Natural killer cell (primary cell): Measurements from ENCODE around the gene OLFM1. TPM values are rescaled to one million over a fixed set of nuclear protein-coding genes. Genes with fewer than 3 reads are reported as not detected.

Source experiments
- ATAC-seq, 3 donors: fragments of 150-1000 bp in 2 of 3; fragments of 200-7000 bp in 1 of 3; cut with Tn5 transposase; 1 replicate in 1 of 3; 2 replicates in 2 of 3; pipeline ENCODE4 v1.10.0; 2021; ENCODE audit warnings: mild to moderate bottlenecking in 2 of 3, moderate library complexity in 2 of 3
- DNase-seq, 2 donors: peaks; one replicate each; pipeline versions ENCODE4 v3.0.0 to v3.0.0-alpha.2; 2013 to 2021; ENCODE audit warnings: mixed read lengths in 1 of 2
- H3K27ac ChIP-seq: one replicate; pipeline ENCODE4 v1.5.1; 2013; ENCODE audit warnings: mild to moderate bottlenecking, low read length
- H3K27me3 ChIP-seq: one replicate; pipeline ENCODE4 v1.6.1; 2013; ENCODE audit warnings: low read length; ENCODE audit not compliant: control insufficient read depth, insufficient read depth
- H3K36me3 ChIP-seq: one replicate; pipeline ENCODE4 v1.6.1; 2013; ENCODE audit warnings: low read length; ENCODE audit not compliant: control insufficient read depth, insufficient read depth
- H3K4me1 ChIP-seq: one replicate; pipeline ENCODE4 v1.6.1; 2013; ENCODE audit warnings: low read length; ENCODE audit not compliant: control insufficient read depth, insufficient read depth
- H3K4me3 ChIP-seq: one replicate; pipeline ENCODE4 v1.5.1; 2013; ENCODE audit warnings: low read length
- H3K9me3 ChIP-seq: one replicate; pipeline ENCODE4 v1.6.1; 2013; ENCODE audit warnings: low read length; ENCODE audit not compliant: control insufficient read depth, insufficient read depth
- H3K27ac Mint-ChIP-seq, 2 donors: one replicate each; pipeline ENCODE4 v1.8.0; 2022; ENCODE audit warnings: mild to moderate bottlenecking in 2 of 2, mixed read lengths in 2 of 2, moderate library complexity in 1 of 2
- H3K27me3 Mint-ChIP-seq, 2 donors: one replicate each; pipeline ENCODE4 v1.8.0; 2022; ENCODE audit warnings: low read depth in 2 of 2, mixed read lengths in 2 of 2
- H3K36me3 Mint-ChIP-seq: one replicate; pipeline ENCODE4 v1.8.0; 2022; ENCODE audit warnings: mixed read lengths
- H3K4me1 Mint-ChIP-seq, 2 donors: one replicate each; pipeline ENCODE4 v1.8.0; 2022; ENCODE audit warnings: mixed read lengths in 2 of 2
- H3K4me3 Mint-ChIP-seq: one replicate; pipeline ENCODE4 v1.8.0; 2022; ENCODE audit warnings: mild to moderate bottlenecking, moderate library complexity, mixed read lengths
- H3K9me3 Mint-ChIP-seq, 2 donors: one replicate each; pipeline ENCODE4 v1.8.0; 2022; ENCODE audit warnings: mixed read lengths in 2 of 2
- WGBS: methylation state at CpG from one replicate; pipeline ENCODE4 v1.1.7; 2013; ENCODE audit warnings: missing lambda C conversion rate; ENCODE audit not compliant: insufficient coverage; 5-methylcytosine and 5-hydroxymethylcytosine counted together
- intact Hi-C: fragments of 100-400 bp; cut with micrococcal nuclease; formaldehyde crosslinking; loops from one replicate; pipeline ENCODE4 v1.14.2; 2022
- total RNA-seq, 4 donors: library from RNA; stranded (reverse); fragments of 120-200 nt in 1 of 4; gene quantifications; one replicate each; pipeline versions ENCODE4 v1.2.3 to v1.2.4, GENCODE V29; 2013 to 2022
- TF ChIP-seq, protein P1 (sequence below): fragments of 200-600 bp; IDR thresholded peaks from one replicate; pipeline ENCODE4 v1.8.0; 2022; ENCODE audit warnings: antibody characterized with exemption

OLFM1 gene
- total RNA-seq, 3 donors from 2014 or later (not counting 1 experiment from before 2014, with no cell fraction given) = 0.18 TPM; not detected in 2

DNA sequence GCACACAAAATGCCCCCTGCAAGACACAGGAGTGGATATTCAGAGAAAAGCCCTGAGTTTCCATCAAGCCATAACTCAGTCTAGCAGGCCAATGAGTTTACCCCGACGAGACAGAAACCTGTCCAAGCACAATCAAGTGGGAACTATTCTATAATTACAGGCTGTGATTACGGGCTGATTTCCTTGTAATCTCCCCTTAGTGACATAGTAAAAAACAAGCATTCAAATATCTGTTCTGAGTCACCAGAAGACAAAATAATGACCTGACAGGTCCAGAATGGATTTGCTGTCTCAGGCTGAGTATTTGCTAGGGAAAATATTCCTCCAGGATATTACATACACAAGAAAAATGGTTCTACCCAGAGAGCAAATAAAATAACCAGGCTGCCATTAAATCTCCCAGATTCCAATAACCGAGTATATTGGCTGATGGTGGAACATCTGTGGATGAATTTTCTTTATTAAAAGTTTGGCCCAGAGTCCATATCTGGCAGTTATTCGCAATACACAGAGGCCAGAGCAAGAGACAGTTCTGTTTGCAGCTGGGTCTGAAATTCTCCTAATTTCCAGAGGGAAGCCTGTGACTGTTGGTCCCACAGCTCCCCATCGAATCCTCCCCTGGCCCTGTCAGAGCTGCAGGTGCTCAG is 35.8 kb downstream of the OLFM1 start:
- Histone ChIP-seq H3K27ac (no peak overlapping the region), H3K27me3 (no peaks in the 10 kb centered on the region), H3K36me3 (no peaks in the 10 kb centered on the region), H3K4me1 (no peaks in the 10 kb centered on the region), H3K4me3 (no peak overlapping the region), H3K9me3 (no peaks in the 10 kb centered on the region)
- Mint-ChIP-seq H3K27me3 (peaks cover 0 to 3% of the 10 kb centered on the region in 2 donors), H3K36me3 (no peaks in the 10 kb centered on the region), H3K9me3 (no peaks in the 10 kb centered on the region), H3K27ac (no peak overlapping the region), H3K4me1 (no peaks in the 10 kb centered on the region), H3K4me3 (no peak overlapping the region)
- no peak for ATAC-seq
- intact Hi-C loops = no loop called here
- TF ChIP-seq, protein P1, sequence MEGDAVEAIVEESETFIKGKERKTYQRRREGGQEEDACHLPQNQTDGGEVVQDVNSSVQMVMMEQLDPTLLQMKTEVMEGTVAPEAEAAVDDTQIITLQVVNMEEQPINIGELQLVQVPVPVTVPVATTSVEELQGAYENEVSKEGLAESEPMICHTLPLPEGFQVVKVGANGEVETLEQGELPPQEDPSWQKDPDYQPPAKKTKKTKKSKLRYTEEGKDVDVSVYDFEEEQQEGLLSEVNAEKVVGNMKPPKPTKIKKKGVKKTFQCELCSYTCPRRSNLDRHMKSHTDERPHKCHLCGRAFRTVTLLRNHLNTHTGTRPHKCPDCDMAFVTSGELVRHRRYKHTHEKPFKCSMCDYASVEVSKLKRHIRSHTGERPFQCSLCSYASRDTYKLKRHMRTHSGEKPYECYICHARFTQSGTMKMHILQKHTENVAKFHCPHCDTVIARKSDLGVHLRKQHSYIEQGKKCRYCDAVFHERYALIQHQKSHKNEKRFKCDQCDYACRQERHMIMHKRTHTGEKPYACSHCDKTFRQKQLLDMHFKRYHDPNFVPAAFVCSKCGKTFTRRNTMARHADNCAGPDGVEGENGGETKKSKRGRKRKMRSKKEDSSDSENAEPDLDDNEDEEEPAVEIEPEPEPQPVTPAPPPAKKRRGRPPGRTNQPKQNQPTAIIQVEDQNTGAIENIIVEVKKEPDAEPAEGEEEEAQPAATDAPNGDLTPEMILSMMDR = no peak
- 90% methylated on average over 5 of the region's 6 CpGs for WGBS
- DNase-seq = no peak

DNA sequence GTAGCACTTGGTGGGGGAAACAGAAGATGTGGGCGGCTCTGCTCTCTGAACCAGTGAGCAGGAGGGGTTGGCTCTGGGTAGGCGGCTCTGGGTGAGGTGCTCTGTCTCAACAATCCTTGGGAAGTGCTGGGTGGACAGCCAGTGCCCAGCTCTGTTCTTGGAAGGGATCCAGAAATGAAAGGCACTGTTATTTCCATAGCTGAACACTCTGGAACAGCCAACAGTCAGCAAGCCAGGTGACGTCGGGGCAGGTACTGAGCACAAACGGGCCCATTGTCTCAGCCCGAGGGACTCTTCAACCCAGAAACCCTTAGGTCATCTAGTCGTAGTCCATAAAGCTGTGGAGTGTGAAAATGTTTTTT is 36.3 kb downstream of the OLFM1 start:
- peaks cover 0 to 3% of the 10 kb centered on the region in 2 donors for H3K27me3 Mint-ChIP-seq
- intact Hi-C loops = no loop called here
- no peaks in the 10 kb centered on the region for H3K36me3 Mint-ChIP-seq
- H3K4me1 Mint-ChIP-seq = no peaks in the 10 kb centered on the region
- Histone ChIP-seq H3K4me3 (no peak overlapping the region), H3K4me1 (no peaks in the 10 kb centered on the region), H3K36me3 (no peaks in the 10 kb centered on the region), H3K27me3 (no peaks in the 10 kb centered on the region), H3K9me3 (no peaks in the 10 kb centered on the region), H3K27ac (no peak overlapping the region)
- no peak overlapping the region for H3K27ac Mint-ChIP-seq
- no peak for ATAC-seq
- no peak for DNase-seq
- WGBS = 80% methylated on average over 7 of the region's 7 CpGs
- no peak overlapping the region for H3K4me3 Mint-ChIP-seq
- TF ChIP-seq, protein P1 = no peak
- no peaks in the 10 kb centered on the region for H3K9me3 Mint-ChIP-seq

DNA sequence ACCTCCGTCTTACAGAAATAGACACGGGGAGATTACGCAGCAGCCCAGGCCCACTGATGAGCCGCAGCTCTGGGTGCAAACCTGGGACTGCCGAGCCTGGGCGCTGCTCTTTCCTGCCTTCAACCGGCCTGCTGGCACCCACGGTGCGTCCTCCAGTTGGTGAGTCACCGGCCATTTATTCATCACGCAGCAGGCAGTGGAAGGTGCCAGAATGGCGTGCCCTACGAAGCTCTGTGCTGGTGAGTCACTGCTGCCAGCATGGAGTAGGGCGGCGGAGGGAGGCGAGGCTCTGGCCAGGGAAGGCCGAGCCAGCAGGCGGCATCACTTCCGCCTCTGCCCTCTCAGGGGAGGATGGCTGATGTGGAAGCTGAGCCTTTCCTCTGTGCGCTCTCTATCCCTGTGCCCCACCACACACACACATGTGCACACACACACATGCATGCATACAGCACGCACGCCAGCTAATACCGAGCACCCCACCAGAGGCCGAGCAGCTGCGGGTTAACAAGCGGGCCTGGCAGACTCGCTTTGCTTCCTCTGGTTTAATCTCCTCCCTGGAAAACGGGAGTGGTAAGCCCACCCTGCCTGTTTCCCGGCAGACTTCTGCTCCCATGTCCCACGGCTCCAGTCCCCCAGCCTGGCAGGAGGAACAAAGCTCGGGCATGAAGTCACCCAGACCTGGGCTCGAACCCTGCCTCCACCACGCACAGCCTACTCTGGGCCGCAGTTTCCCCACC is 39.2 kb downstream of the OLFM1 start:
- intact Hi-C loops = no loop called here
- ATAC-seq = no peak
- no peak for DNase-seq
- no peaks in the 10 kb centered on the region for H3K9me3 ChIP-seq
- no peaks in the 10 kb centered on the region for H3K36me3 Mint-ChIP-seq
- H3K4me1 ChIP-seq = no peaks in the 10 kb centered on the region
- no peak overlapping the region for H3K27ac ChIP-seq
- no peaks in the 10 kb centered on the region for H3K36me3 ChIP-seq
- H3K27me3 ChIP-seq = no peaks in the 10 kb centered on the region
- no peak overlapping the region for H3K4me3 ChIP-seq
- TF ChIP-seq, protein P1 = no peak
- no peaks in the 10 kb centered on the region for H3K9me3 Mint-ChIP-seq
- no peak overlapping the region for H3K4me3 Mint-ChIP-seq
- H3K4me1 Mint-ChIP-seq = no peaks in the 10 kb centered on the region
- peaks cover 0 to 3% of the 10 kb centered on the region in 2 donors for H3K27me3 Mint-ChIP-seq
- 85% methylated on average over 34 of the region's 34 CpGs for WGBS
- no peak overlapping the region for H3K27ac Mint-ChIP-seq
